NCI-H1930 (cell line): ENCODE results near the gene AOPEP.
"Not testable (repeated sequence)": the region's sequence is repeated elsewhere in the genome, so short reads cannot be mapped to it uniquely, and the experiment has no call there.

ENCODE experiments used
- DNase-seq, 2 experiments: peaks; one replicate each; lab custom pipeline; 2025; lab: John Stamatoyannopoulos, UW

Gene AOPEP

DNA sequence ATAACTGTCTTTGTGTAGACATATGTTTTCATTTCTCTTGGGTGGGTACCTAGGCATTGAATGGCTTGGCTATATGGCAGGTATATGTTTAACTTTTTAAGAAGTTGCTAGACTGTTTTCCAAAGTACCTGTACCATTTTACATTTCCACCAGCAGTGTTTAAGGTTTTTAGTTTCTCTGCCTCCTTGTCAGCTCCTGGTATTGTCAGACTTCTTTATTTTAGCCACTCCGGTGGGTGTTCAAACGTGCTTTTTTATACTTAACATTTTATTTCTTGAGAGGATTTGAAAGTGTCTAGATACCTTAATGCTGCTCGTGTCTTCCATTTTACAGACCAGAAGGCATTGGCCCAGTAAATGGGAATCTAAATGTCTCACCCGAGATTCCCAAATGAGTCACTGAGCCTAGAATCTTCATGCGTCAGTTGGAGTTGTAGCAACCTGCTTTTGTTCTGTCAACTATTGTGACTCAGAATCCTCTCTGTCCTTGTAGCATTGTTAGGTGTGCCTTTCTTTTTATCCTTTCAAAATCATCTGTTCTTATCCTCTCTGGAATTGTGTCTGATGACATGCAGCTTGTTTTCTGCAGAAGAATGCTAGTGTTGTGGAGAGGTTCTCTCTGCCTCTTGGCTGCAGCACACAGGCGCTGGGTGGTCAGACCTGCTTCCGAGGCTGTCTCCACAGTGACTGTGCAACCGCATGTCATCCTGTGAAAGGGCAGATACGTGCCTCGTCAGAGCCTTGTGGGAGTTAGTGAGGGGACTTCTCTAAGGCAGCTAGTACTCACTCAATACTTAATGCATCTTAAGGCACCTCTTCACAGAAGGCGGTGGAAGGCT lies 291.8 kb downstream of the AOPEP start:
- no peak for DNase-seq

DNA sequence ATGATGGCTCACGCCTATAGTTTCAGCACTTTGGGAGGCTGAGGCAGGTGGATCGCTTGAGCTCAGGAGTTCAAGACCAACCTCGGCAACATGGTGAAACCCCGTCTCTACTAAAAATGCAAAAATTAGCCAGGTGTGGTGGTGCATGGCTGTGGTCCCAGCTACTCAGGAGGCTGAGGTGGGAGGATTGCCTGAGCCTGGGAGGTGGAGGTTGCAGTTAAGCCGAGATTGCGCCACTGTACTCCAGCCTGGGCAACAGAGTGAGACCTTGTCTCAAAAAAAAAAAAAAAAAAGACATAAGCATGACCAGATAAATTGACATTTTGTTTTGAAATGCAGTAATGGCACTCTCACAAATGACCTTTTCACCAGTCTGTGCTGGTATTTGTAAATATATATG lies 294.1 kb downstream of the AOPEP start:
- DNase-seq = not testable (repeated sequence)

DNA sequence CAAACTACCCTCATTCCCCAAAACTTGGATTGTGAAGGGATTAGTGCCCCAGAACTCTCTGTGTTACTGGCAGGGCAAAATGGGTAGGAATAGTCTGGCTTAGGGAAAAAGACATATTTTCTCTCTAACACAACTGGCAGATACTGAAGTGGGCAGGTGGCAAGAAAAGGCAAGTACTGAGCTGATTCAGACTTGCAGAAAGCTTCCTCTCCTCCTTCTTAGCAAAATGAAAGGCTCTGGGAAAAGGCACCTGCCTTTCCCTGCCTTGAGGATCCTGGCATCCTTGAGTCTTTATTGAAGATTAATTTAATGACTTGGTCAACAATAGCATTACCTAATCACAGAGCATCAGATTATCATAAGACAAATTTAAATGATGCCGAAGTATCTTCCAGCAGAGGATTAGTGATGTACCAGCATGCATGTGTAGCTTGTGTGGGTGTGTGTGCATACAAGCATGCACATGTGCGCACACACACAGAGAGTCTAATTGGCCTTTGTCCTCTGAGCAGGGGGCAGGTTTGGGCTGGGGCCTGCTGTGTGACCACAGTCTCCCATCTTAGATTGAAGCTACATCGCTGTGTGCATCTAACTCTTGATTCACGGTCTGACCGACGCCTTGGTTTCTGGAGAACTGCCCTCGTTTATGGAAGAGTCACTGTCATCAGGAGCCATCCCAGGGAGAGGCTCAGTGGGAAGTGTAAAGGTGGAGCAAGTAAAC lies 294.8 kb downstream of the AOPEP start:
- DNase-seq = no peak

DNA sequence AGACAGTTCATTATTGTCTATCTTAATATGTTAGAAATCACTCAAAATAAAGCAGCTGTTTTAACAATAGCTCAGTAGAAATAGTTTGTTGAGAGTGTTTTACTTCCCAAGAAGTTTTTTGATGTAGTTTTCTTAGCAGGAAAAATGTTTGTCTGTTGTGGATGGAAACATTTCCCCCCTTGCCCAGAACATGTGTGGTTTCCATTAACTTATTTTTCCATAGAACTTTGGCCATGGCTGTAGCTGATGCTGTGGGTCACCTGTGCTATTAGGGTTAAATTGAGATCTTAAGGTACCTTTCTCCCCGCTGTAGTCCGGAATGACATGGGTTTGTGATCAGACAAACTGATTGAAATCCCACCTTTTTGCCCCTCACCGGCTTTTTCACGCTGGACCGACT lies 296.2 kb downstream of the AOPEP start:
- no peak for DNase-seq

DNA sequence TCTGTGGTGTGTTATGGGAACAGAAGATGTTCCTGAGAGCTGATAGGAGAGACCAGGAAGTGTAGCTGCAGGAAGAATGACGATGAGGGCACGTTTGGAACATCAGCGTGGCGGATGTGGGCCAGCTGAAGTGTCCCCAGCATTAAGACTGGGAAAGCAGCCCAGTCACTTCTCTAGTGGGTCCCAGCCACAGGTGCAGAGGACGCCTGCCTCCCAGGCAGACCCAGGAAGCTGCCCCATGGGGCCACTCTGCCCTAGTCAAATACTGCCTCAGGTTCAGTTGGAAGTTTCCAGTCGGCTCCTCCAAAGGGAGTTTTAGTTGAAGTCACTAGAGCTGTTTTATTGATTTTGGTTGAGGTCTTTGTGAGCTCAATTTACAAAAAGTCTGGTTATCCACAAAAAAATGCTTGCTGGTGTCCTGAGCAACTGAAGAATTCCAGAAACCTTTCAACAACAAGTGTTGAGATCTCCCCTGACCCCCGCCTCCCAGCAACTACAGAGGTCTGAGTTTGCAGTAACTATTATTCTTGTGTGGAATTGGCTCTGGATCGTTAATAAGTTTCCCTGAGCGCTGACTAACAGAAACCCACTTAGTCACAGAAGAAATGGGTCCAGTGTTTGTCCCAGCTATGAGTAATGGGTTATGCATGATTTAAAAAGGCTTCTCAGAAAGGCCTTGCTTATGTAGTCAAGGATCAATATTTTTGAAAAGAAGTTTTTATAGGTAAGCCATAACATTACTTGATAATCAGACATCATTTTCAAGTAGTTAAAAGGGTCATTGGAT lies 296.9 kb downstream of the AOPEP start:
- no peak for DNase-seq

DNA sequence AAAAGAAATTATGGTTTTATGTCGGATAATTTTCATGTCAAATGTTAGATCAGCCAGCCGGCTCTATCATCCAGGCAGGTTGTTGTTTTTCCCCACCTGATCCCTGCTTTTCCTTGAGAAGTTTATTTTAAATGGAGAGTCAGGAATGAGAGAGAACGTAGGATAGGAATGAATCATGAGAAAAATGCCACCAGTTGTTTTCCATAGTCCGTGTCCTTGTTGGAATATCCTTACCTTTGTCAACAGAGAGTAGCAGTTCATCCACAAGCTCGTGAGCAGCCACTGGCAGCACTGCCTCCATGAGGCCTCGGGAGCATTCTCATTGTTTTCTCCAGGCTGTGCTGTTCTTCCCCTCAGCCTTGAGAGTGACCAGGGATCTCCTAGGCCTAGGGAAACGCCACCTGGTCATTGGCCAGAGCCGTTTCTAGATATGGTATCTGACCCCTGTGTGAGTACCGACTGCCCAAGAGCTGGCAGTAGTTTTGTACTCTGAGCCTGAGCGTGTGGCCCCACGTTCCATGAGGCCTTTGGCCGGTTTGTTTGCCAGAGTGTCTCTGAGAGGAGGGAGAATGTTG lies 297.7 kb downstream of the AOPEP start:
- DNase-seq = no peak

DNA sequence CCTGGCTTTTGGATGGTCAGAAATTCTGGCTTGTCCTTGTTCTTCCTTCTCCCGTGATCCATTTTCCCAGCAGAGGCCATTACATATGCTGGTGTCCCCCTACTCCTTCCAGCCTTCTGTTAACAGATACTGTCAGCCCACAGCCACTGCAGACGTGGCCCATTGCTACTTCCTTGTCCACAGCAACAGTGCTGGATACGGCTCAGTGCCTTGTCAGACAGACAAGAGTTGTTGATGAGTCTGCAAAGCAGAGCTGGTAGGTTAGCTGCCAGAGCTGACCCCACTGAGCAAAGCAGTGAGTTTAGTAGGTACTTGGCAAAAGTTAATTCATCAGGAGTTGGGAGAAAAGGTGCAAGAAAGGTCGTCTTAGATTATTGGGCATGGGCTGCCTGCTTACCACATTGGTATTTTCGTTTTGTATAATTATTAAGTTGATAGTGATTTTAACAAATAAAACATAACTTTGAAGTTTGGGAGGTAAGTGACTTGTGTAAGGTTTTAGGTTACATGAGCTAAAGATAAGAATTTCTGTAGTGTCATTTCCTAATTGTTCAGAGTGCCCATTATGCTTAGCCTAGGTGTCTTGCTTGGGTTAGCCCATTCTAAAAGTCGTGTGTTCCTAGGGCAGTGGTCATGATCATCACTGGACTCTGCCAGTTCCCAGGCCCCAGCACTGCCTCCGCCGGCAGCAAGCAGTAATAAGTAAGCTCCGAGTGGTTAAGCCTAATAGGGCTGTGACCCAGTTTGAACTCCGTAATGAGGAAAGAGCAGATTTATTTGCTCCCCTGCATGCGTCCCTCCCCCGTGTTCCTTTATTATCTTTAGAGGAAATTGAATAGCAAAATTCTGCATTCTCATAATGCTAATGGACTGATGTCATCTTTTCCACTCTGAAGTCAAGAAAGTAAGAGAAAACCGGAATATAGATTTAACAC lies 299.0 kb downstream of the AOPEP start:
- no peak for DNase-seq

DNA sequence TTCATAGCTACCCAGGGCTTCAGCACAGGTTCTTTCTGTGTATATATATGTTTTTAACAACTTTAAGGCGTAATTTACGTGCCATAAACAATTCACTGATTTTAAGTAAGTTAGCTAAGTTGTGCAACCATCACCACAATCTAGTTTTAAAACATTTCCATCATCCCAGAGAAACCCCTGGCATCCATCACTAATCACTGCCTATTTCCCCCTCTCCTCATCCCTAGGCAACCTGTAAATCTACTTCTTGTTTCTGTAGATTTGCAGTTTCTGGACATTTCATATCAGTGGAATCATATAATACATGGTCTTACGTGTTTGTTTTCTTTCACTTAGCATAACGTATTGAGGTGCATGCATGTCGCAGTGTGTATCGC lies 299.6 kb downstream of the AOPEP start:
- DNase-seq = no peak

DNA sequence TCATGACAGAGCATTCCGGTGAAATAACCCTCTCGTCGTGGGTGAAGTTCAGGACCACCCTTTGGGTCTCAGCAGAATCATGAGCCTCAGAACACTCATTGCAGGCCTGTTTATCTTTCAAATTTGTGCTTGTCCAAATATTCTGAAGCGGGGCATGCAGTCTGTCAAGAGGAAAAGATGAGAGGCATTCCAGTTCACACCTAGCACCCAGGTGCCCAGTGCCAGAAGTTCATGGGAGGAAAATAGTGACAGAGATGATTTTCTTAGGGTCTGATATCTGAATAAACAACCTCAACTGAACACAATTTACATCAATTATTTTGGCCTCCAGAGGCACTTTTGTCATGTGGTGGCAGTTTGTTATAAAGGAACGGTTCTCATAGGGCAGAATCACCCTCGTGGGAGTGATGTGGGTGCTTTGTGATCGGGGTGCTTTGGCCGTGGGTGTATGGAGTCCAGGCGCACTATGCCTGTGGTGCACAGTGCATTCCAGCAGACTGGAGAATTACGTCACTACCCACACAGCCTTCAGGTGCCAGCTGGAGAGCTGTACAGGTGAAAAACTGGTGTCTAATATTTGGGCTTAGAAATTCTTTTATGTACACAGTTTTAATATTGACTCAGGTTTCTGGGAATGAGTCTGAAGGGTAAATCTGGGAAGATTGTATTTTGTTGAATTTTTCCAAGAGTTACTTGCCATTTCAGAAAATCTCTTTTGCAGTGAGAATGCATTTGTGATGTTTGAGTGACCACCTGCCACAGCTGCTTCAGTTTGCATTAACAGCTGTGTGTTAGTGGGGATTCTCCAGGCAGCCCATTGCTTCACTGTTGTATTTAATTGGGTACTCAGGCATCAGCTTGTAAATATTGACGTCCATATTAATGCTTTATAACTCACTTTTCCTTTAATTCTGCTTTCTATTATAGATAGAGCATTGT lies 301.7 kb downstream of the AOPEP start:
- no peak for DNase-seq

DNA sequence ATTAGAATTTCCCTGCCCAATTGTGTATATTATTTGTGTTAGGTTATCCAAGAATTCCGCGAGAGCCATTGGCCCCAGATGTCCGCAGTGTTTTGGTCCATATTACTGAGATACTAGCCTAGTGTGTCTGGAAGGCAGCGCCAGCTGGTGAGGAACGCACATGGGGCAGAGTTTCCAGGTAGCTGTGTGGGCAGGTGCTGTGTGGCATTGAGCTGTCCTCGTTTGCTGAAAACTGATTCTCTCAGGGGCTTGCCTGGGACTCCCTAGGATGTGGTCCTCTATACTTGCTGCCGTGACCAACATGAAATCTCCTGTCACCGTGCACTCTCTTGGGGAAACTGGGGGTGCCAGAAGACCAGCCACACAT lies 302.3 kb downstream of the AOPEP start:
- no peak for DNase-seq

DNA sequence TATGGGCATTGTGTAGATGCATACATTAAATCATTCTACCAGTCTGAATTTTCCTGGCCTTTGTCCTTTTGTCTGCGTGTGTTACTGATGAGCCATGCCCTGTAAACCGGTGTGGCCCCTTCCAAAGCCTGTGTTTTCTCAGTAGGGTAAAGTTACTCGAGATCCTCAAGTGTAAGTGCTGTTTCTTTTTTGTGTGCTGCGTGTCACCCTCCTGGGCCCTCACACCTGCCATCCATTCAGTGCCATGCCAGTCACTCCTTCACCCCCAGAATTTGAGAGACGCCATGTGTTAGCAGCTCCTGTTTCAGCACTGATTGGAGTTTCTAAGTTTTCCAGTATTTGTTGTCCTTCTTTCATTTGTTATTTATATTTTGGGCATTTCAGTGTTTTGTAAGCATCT lies 302.8 kb downstream of the AOPEP start:
- no peak for DNase-seq

DNA sequence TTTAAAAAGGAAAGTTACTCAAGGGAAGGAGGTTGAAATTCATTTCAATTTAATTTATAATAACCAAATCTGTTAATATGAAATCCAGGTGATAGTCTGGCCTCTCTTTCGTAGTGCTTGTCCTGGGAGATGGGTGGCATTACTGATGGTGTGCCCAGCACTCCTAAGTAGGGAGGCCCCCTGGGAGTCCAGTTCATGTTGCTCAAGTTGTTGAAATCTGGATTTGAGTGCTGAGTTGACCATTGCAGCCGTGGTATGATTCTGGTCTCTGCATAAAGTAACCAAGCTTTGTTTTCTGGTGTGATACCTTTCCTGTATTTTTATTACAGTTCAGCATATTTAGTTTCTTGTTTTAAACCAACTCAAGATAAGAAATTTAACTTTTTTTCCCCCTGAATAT lies 303.2 kb downstream of the AOPEP start:
- no peak for DNase-seq

DNA sequence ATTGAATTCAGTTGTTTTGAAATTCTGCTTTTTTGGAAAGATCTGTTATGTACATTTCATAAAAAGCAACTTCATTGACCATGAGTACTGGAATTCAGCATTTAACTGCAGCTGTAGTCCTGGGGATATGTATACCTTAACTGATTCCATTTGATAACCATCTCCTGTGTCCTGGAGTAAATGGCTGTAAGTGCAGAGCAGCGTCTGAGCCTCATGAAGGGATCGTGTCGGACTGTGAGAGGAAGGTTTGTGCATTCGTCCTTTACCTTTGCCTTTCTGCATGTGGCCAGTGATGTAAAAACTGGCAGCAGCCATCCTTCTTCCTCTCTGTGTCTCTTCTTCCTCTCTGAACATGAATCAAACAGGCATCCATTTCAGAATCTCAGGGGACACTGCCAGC lies 303.8 kb downstream of the AOPEP start:
- DNase-seq = no peak

DNA sequence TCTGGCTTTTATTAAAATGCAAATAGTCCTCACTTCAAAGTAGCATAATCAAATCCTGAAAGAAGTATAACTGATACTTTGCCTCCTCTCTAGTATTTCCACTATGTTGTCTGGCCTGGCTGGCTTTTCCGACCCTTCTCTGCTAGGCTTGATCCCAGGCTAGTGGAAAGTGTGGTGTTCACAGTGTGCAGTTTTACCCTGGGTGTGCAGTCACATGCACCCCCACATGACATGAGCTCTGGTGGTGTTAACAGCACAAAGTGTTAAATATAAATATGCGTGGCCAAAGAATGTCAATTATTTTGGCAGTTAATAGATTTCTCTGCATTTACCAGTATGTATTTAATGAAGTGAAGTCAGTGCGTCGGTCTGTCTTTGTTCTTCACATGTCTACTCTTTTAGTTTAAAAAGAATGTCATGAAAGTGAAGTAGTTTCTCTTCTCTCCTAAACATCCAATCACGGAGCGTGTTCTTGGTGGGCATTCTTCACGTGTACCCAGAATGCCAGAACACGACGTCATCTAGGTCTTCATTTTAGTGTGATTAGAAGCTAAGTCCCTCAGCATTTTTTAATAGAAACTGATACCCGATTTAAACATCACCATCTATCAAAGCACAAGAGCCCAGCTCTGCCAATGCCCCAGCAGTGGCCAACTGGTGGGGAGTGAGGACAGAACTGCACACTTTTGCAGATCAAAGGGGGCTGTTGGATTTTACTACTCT lies 304.6 kb downstream of the AOPEP start:
- DNase-seq = no peak

DNA sequence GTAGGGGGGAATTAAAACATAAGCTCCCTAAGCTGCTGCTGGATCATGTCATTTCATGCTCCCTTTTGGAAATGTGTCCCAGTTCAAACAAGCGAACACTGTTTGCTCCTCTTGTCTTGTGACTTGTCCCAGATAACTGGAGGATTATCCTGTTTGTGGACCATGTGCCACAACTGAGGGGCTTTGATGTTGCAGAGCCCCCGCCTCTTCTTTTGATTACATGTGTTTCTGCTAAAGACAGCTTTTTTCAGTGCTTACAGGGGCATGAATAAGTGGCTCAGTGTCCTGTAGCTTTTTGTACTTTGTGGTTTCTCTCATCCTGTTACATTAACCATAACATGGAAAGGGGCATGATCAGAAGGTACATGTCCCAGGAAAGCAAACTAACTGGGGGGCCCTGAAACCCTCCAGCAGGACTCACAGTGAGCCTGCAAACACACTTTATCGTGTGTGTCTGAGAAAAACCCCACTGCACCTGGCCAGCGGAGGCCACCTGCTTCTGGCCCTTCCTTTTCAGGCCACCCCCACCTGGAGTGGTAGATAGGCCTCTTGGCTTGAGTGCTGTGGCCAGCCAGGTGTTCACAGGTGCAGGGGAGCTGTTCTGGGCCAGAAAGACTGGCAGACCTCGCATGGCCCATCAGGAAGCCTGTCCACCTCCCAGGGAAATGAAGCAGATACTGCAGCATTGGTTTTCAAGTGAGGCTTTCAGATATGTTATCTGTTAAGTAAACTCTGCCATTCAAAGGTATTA lies 305.4 kb downstream of the AOPEP start:
- no peak for DNase-seq

DNA sequence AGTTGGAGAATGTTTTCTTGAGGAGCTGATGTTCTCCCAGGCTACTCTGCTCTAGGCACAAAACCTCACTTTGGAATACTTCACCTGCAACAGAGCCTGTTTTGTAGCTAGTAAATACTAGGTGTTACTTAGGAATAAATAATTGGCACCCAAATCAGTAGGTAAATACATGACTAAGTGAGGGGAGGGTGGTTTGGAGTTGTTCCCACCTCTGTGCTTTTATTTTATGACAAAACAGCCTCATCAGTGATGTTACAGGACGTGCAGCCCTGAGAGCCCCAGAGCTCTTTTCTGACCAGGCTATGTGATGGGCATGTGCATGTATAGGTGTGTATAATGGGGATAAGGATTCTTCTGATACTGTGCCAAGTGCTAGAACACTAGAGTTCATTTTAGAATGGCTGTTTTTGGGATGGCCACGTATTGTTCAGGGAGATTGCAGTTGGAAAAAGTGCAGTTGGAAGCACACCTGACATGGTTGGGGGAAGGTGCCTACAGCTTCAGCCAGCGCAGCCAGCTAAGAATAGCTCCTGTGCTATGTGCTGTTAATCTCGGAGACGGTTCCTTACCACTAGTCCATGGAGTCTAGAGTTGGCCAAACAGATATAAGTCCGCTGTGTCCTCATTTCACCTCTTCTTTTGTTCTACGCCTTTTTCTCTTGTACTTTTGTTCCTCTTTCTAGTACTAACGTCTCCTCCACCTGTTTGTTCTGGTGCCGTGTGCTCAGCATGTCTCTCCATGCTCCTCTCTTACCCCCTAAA lies 306.3 kb downstream of the AOPEP start:
- DNase-seq = no peak

DNA sequence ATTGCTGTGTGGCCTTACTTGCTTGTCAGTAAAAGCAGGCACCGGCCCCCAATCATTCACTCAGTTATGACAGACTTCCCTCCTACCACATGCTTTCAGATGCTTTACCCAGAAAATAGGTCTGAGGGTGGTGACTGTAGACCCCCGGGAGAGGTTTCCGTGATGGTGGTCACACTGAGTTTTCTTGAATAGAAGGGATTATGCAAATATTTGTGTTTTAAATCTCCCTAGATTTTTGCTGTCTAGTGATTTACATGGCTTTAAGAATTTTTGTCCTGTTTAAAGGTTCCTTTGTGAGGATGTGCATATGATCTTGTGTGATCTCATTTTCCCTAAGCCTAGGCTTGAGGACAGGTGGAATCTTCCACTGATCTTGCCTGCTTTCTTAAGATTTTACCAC lies 309.3 kb downstream of the AOPEP start:
- DNase-seq = no peak

DNA sequence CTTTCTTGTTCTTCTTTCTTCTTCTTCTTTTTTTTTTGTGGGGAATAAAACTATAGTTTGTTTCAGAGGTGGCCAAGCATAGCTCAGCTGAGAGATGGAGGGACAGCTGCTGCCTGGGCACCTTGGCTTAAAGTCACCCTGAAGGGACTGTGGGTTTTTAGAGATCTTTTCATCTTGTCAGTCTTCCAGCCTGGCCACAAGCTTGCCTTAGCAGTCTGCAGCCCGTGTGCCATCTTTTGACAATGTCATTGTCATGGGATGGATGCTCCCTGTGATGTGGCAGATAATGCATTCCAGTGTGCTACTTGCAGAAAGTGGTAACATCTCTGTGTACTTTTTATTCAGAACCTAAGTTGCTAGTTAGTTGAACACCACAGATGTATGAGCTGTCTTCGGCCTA lies 310.2 kb downstream of the AOPEP start:
- no peak for DNase-seq
